Tibial nerve (tissue), 4 donors: ENCODE measurements around the gene TSSK2. TPM values are rescaled to one million over a fixed set of nuclear protein-coding genes. Genes with fewer than 3 reads are reported as not detected.

Experiments
- DNase-seq, 2 donors: peaks; one replicate each; pipeline ENCODE4 v3.0.0-alpha.2; 2019; ENCODE audit warnings: low spot score in 2 of 2
- H3K27ac ChIP-seq, 4 donors: fragments of 200-600 bp; sonication (generic) in 3 of 4; one replicate each; pipeline ENCODE4 v1.5.1; 2017 to 2019; ENCODE audit warnings: mild to moderate bottlenecking in 1 of 4
- H3K27me3 ChIP-seq, 2 donors: fragments of 200-600 bp; sonication (generic) in 1 of 2; one replicate each; pipeline versions ENCODE4 v1.5.1 to v1.6.0; 2017 to 2019
- H3K36me3 ChIP-seq, 3 donors: fragments of 200-600 bp; sonication (generic); one replicate each; pipeline ENCODE4 v1.5.1; 2018 to 2019
- H3K4me1 ChIP-seq, 4 donors: fragments of 200-600 bp; sonication (generic) in 3 of 4; one replicate each; pipeline ENCODE4 v1.5.1; 2017 to 2019
- H3K4me3 ChIP-seq, 4 donors: fragments of 200-600 bp; sonication (generic) in 3 of 4; one replicate each; pipeline ENCODE4 v1.5.1; 2017 to 2019; ENCODE audit warnings: mild to moderate bottlenecking in 1 of 4, moderate library complexity in 1 of 4
- H3K9me3 ChIP-seq, 4 donors: fragments of 200-600 bp; sonication (generic) in 3 of 4; one replicate each; pipeline ENCODE4 v1.5.1; 2017 to 2019
- EP300 ChIP-seq, 2 donors: sonication (generic); formaldehyde crosslinking; IDR thresholded peaks; one replicate each; pipeline ENCODE4 v1.6.1; 2017; ENCODE audit warnings: antibody characterized with exemption in 2 of 2, mild to moderate bottlenecking in 1 of 2
- POLR2A ChIP-seq, 2 donors: fragments of 450-650 bp; IDR thresholded peaks; one replicate each; pipeline ENCODE4 v1.6.1; 2017; ENCODE audit warnings: antibody characterized with exemption in 2 of 2, mild to moderate bottlenecking in 2 of 2, moderate library complexity in 2 of 2
- WGBS, 2 donors: methylation state at CpG; one replicate each; pipeline ENCODE4 v1.1.5; 2018; 5-methylcytosine and 5-hydroxymethylcytosine counted together
- total RNA-seq, 4 donors: library from RNA; depleted of rRNA; stranded (reverse); fragments of >200 nt; gene quantifications; one replicate each; pipeline ENCODE4 v1.1.0, GENCODE V29; 2016
- TF ChIP-seq, protein P1 (sequence below), 5 experiments: fragments of 200-600 bp in 3 of 5; fragments of 450-650 bp in 2 of 5; sonication (generic) in 3 of 5; IDR thresholded peaks; one replicate each; pipeline ENCODE4 v1.5.1; 2016 to 2019; ENCODE audit warnings: antibody characterized with exemption in 5 of 5, mild to moderate bottlenecking in 3 of 5, moderate library complexity in 2 of 5

TSSK2 gene
- total RNA-seq, 4 donors from 2014 or later, result 0.30 TPM; not detected in 3

DNA sequence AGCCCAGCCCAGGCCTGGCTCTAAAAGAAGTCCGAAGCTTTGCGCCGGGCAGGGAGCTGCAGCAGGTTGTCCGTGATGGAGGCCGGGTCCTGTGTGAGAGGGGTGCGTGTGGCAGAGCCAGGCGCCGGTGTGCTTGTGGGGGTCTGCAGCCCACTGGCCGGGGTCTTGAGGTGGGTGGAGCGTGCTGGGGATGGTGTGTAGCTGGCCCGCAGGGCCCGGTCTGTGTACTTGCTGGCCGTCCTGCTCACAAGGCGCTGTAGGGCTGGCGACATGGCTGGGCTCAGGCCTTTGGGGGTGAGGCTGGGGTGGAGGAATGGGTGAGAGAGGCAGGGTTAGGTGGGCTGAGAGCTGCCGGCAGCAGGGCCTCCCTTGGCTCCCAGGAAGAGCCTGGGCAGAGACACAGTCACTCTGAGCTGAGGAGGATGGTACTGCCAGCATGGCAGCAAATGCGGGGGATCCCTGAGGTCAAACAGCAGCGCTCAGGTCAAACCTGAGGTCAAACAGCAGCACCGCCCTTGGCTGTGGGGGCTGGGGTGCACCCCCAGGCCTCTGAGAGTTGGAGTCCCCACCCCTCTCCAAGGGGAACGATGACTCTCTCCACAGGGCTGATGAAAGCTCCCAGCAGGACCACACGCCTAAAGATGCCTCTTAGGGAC lies 3.2 kb downstream of the TSSK2 start:
- no peak for DNase-seq
- Histone ChIP-seq H3K9me3 (no peaks in the 10 kb centered on the region), H3K27ac (no peak overlapping the region), H3K4me3 (no peak overlapping the region), H3K4me1 (no peaks in the 10 kb centered on the region), H3K27me3 (no peaks in the 10 kb centered on the region), H3K36me3 (peaks cover under 1 to 87% (median 23%) of the 10 kb centered on the region in 3 donors)
- no peak for TF ChIP-seq EP300 (IDR thresholded peaks at IDR 0.05)
- TF ChIP-seq, protein P1, sequence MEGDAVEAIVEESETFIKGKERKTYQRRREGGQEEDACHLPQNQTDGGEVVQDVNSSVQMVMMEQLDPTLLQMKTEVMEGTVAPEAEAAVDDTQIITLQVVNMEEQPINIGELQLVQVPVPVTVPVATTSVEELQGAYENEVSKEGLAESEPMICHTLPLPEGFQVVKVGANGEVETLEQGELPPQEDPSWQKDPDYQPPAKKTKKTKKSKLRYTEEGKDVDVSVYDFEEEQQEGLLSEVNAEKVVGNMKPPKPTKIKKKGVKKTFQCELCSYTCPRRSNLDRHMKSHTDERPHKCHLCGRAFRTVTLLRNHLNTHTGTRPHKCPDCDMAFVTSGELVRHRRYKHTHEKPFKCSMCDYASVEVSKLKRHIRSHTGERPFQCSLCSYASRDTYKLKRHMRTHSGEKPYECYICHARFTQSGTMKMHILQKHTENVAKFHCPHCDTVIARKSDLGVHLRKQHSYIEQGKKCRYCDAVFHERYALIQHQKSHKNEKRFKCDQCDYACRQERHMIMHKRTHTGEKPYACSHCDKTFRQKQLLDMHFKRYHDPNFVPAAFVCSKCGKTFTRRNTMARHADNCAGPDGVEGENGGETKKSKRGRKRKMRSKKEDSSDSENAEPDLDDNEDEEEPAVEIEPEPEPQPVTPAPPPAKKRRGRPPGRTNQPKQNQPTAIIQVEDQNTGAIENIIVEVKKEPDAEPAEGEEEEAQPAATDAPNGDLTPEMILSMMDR (IDR thresholded peaks at IDR 0.05), result no peak
- TF ChIP-seq POLR2A (IDR thresholded peaks at IDR 0.05), result no peak
- WGBS, 2 donors, result 87 to 91% methylated on average over 18 to 19 of the region's 21 CpGs

DNA sequence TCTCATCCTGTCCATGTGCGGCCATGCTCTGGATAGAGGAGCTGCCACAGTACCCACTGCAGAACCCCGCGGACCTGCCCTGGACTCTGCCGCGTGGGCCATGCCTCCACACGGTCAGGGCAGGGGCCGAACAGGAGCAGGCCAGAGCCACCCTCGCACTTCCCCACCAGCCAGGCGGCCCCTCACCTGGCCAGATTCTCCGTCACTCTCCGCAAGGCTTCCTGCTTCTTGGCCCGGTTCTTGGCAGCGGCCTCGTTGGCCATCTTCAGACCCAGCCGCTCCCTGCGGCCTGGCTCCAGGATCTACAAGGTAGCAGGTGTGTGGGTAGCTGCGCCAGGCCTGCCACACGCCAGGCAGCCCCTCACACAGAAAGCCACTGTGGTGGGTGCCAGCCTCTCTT lies 3.8 kb downstream of the TSSK2 start:
- no peak overlapping the region for H3K4me3 ChIP-seq
- 90 to 94% methylated on average over 16 to 18 of the region's 18 CpGs for WGBS, 2 donors
- no peak overlapping the region for H3K27ac ChIP-seq
- no peak for DNase-seq
- H3K9me3 ChIP-seq, result no peaks in the 10 kb centered on the region
- H3K4me1 ChIP-seq, result no peaks in the 10 kb centered on the region
- TF ChIP-seq, protein P1 (IDR thresholded peaks at IDR 0.05), result no peak
- TF ChIP-seq EP300 (IDR thresholded peaks at IDR 0.05) (no peak), POLR2A (IDR thresholded peaks at IDR 0.05) (no peak)
- peaks cover 4 to 92% (median 28%) of the 10 kb centered on the region in 3 donors for H3K36me3 ChIP-seq
- no peaks in the 10 kb centered on the region for H3K27me3 ChIP-seq

- DNase-seq, result no peak
- peaks cover 4 to 100% (median 36%) of the 10 kb centered on the region in 3 donors for H3K36me3 ChIP-seq
- 96 to 98% methylated on average over 10 of the region's 10 CpGs for WGBS, 2 donors
Observed at GRCh38 chr22:19136915-19137314, 5.8 kb downstream of the TSSK2 start.

GRCh38 chr22:19137384-19138216 lies 6.5 kb downstream of the TSSK2 start:
- Histone ChIP-seq H3K27ac (no peak overlapping the region), H3K4me3 (no peak overlapping the region), H3K27me3 (no peaks in the 10 kb centered on the region), H3K36me3 (peaks cover 4 to 100% (median 36%) of the 10 kb centered on the region in 3 donors), H3K9me3 (no peaks in the 10 kb centered on the region), H3K4me1 (no peaks in the 10 kb centered on the region)
- DNase-seq, result no peak
- 92 to 96% methylated on average over 6 to 9 of the region's 11 CpGs for WGBS, 2 donors
- no peak for TF ChIP-seq EP300 (IDR thresholded peaks at IDR 0.05)
- TF ChIP-seq, protein P1 (IDR thresholded peaks at IDR 0.05), result no peak
- no peak for TF ChIP-seq POLR2A (IDR thresholded peaks at IDR 0.05)

More at GRCh38 chr22:19136915-19137314, 5.8 kb downstream of the TSSK2 start:
- TF ChIP-seq, protein P1 (IDR thresholded peaks at IDR 0.05), result no peak
- TF ChIP-seq EP300 (IDR thresholded peaks at IDR 0.05) (no peak), POLR2A (IDR thresholded peaks at IDR 0.05) (no peak)
- Histone ChIP-seq H3K4me3 (no peak overlapping the region), H3K9me3 (no peaks in the 10 kb centered on the region), H3K4me1 (no peaks in the 10 kb centered on the region), H3K27ac (no peak overlapping the region), H3K27me3 (no peaks in the 10 kb centered on the region)
